A204.1 (cell line): ENCODE measurements around the gene NOS1AP.

Experiments
- FAIRE-seq: peaks from 2 replicates; lab custom pipeline; 2012; peaks lifted over from hg19 to GRCh38; lab: Jason Lieb, UNC

The NOS1AP gene

GRCh38 chr1:162256287-162256686 is 186.8 kb downstream of the NOS1AP start:
- no peak for FAIRE-seq

- no peak for FAIRE-seq
Measured at GRCh38 chr1:162258394-162258793, 188.9 kb downstream of the NOS1AP start.

GRCh38 chr1:162259894-162260455 is 190.5 kb downstream of the NOS1AP start:
- no peak for FAIRE-seq

- FAIRE-seq, result no peak
Measured at GRCh38 chr1:162264108-162264507, 194.6 kb downstream of the NOS1AP start.

- FAIRE-seq, result no peak
Measured at GRCh38 chr1:162265983-162266382, 196.5 kb downstream of the NOS1AP start.

GRCh38 chr1:162270016-162270770 is 200.7 kb downstream of the NOS1AP start:
- no peak for FAIRE-seq

- no peak for FAIRE-seq
Measured at GRCh38 chr1:162271972-162272371, 202.5 kb downstream of the NOS1AP start.

- no peak for FAIRE-seq
Measured at GRCh38 chr1:162272419-162272818, 202.9 kb downstream of the NOS1AP start.

- FAIRE-seq, result no peak
Measured at GRCh38 chr1:162275622-162276175, 206.2 kb downstream of the NOS1AP start.

- peak; percentile 94 for FAIRE-seq
Measured at GRCh38 chr1:162276493-162276892, 207.0 kb downstream of the NOS1AP start.

GRCh38 chr1:162279136-162279498 is 209.6 kb downstream of the NOS1AP start:
- FAIRE-seq, result no peak

- FAIRE-seq, result no peak
Measured at GRCh38 chr1:162281426-162281825, 211.9 kb downstream of the NOS1AP start.

- no peak for FAIRE-seq
Measured at GRCh38 chr1:162283657-162284056, 214.2 kb downstream of the NOS1AP start.

- no peak for FAIRE-seq
Measured at GRCh38 chr1:162284206-162284955, 214.9 kb downstream of the NOS1AP start.

GRCh38 chr1:162285149-162285561 is 215.7 kb downstream of the NOS1AP start:
- FAIRE-seq, result no peak

- no peak for FAIRE-seq
Measured at GRCh38 chr1:162291000-162291399, 221.5 kb downstream of the NOS1AP start.

GRCh38 chr1:162292422-162292849 is 222.9 kb downstream of the NOS1AP start:
- FAIRE-seq, result no peak

- FAIRE-seq, result no peak
Measured at GRCh38 chr1:162293073-162293692, 223.7 kb downstream of the NOS1AP start.

GRCh38 chr1:162294015-162294414 is 224.5 kb downstream of the NOS1AP start:
- no peak for FAIRE-seq

- FAIRE-seq, result no peak
Measured at GRCh38 chr1:162297208-162297607, 227.7 kb downstream of the NOS1AP start.

- no peak for FAIRE-seq
Measured at GRCh38 chr1:162298266-162298665, 228.8 kb downstream of the NOS1AP start.

- FAIRE-seq, result no peak
Measured at GRCh38 chr1:162299018-162299417, 229.5 kb downstream of the NOS1AP start.
